Uterus (tissue), 4 donors: ENCODE data around the gene C16orf74. TPM values are rescaled to one million over a fixed set of nuclear protein-coding genes. Genes with fewer than 3 reads are reported as not detected.

Source experiments
- DNase-seq, 2 donors: peaks; one replicate each; pipeline ENCODE4 v3.0.0-alpha.2; 2019 to 2020
- H3K27ac ChIP-seq, 2 donors: fragments of 200-600 bp; sonication (generic); 1 replicate in 1 of 2; 2 replicates in 1 of 2; pipeline ENCODE4 v1.5.1; 2016 to 2018
- H3K27me3 ChIP-seq, 2 donors: fragments of 200-600 bp; sonication (generic); one replicate each; pipeline ENCODE4 v1.5.1; 2018 to 2019; ENCODE audit warnings: control low read depth in 1 of 2
- H3K36me3 ChIP-seq, 2 donors: fragments of 200-600 bp; sonication (generic); one replicate each; pipeline ENCODE4 v1.5.1; 2019; ENCODE audit warnings: control low read depth in 1 of 2
- H3K4me1 ChIP-seq, 2 donors: fragments of 200-600 bp; sonication (generic); one replicate each; pipeline ENCODE4 v1.5.1; 2018 to 2019; ENCODE audit warnings: control low read depth in 1 of 2
- H3K4me3 ChIP-seq, 2 donors: fragments of 200-600 bp; sonication (generic); 1 replicate in 1 of 2; 2 replicates in 1 of 2; pipeline ENCODE4 v1.5.1; 2018 to 2019; ENCODE audit warnings: mild to moderate bottlenecking in 1 of 2
- H3K9me3 ChIP-seq, 2 donors: fragments of 200-600 bp; sonication (generic); one replicate each; pipeline ENCODE4 v1.5.1; 2019; ENCODE audit warnings: control low read depth in 1 of 2
- CTCF ChIP-seq, 4 experiments: fragments of 200-600 bp in 2 of 4; fragments of 450-650 bp in 2 of 4; sonication (generic) in 2 of 4; IDR thresholded peaks; one replicate each; pipeline ENCODE4 v1.5.1; 2016 to 2019; ENCODE audit warnings: antibody characterized with exemption in 4 of 4, mild to moderate bottlenecking in 2 of 4, moderate library complexity in 1 of 4
- POLR2A ChIP-seq, 2 donors: fragments of 450-650 bp; IDR thresholded peaks; one replicate each; pipeline ENCODE4 v1.6.1; 2016; ENCODE audit warnings: antibody characterized with exemption in 2 of 2, mild to moderate bottlenecking in 1 of 2, moderate library complexity in 1 of 2
- intact Hi-C: fragments of 100-400 bp; cut with DNase I; formaldehyde crosslinking; loops from one replicate; pipeline ENCODE4 v1.15.1; 2023; ENCODE audit warnings: low total_unique reads
- total RNA-seq, 4 donors: library from RNA; depleted of rRNA in 3 of 4; stranded (reverse); fragments of >200 nt in 3 of 4; gene quantifications; one replicate each; pipeline versions ENCODE4 v1.1.0 to v1.2.4, GENCODE V29; 2014 to 2023
- donor health status: DM: yes; HTN: yes; CAD: no.

C16orf74 gene
- total RNA-seq, 4 donors from 2014 or later, result 2.5 to 6.4 TPM; not detected in 2

- Histone ChIP-seq H3K27ac (no peak overlapping the region), H3K36me3 (no peaks in the 10 kb centered on the region), H3K9me3 (no peaks in the 10 kb centered on the region), H3K4me1 (no peaks in the 10 kb centered on the region), H3K4me3 (no peak overlapping the region), H3K27me3 (no peaks in the 10 kb centered on the region)
- intact Hi-C loops, result no loop called here
- TF ChIP-seq POLR2A (IDR thresholded peaks at IDR 0.05) (no peak), CTCF (IDR thresholded peaks at IDR 0.05) (no peak)
- DNase-seq, result no peak
Measured at GRCh38 chr16:85789773-85790172, 38.9 kb upstream of the C16orf74 start.

GRCh38 chr16:85788819-85789218, 37.9 kb upstream of the C16orf74 start:
- intact Hi-C loops, result no loop called here

GRCh38 chr16:85785927-85786326, 35.0 kb upstream of the C16orf74 start:
- Histone ChIP-seq H3K27ac (no peak overlapping the region), H3K9me3 (no peaks in the 10 kb centered on the region), H3K4me1 (no peaks in the 10 kb centered on the region), H3K27me3 (no peaks in the 10 kb centered on the region), H3K36me3 (no peaks in the 10 kb centered on the region), H3K4me3 (no peak overlapping the region)
- no peak for TF ChIP-seq CTCF (IDR thresholded peaks at IDR 0.05)
- TF ChIP-seq POLR2A (IDR thresholded peaks at IDR 0.05), result no peak
- DNase-seq, result no peak
- intact Hi-C loops, result no loop called here

More at GRCh38 chr16:85788819-85789218, 37.9 kb upstream of the C16orf74 start:
- DNase-seq, result no peak
- no peaks in the 10 kb centered on the region for H3K36me3 ChIP-seq
- TF ChIP-seq CTCF (IDR thresholded peaks at IDR 0.05), result no peak
- no peak for TF ChIP-seq POLR2A (IDR thresholded peaks at IDR 0.05)
- H3K4me1 ChIP-seq, result no peaks in the 10 kb centered on the region
- H3K27ac ChIP-seq, result no peak overlapping the region
- no peak overlapping the region for H3K4me3 ChIP-seq
- H3K27me3 ChIP-seq, result no peaks in the 10 kb centered on the region
- no peaks in the 10 kb centered on the region for H3K9me3 ChIP-seq

- DNase-seq, result no peak
- no peak overlapping the region for H3K27ac ChIP-seq
- intact Hi-C loops, result no loop called here
- H3K36me3 ChIP-seq, result no peaks in the 10 kb centered on the region
- no peak for TF ChIP-seq CTCF (IDR thresholded peaks at IDR 0.05)
- no peak for TF ChIP-seq POLR2A (IDR thresholded peaks at IDR 0.05)
- H3K9me3 ChIP-seq, result no peaks in the 10 kb centered on the region
- no peaks in the 10 kb centered on the region for H3K27me3 ChIP-seq
- H3K4me3 ChIP-seq, result no peak overlapping the region
- no peaks in the 10 kb centered on the region for H3K4me1 ChIP-seq
Measured at GRCh38 chr16:85784813-85785212, 33.9 kb upstream of the C16orf74 start.

- no peak overlapping the region for H3K4me3 ChIP-seq
- H3K4me1 ChIP-seq, result no peaks in the 10 kb centered on the region
- H3K27ac ChIP-seq, result no peak overlapping the region
- H3K9me3 ChIP-seq, result no peaks in the 10 kb centered on the region
- intact Hi-C loops, result no loop called here
- no peaks in the 10 kb centered on the region for H3K36me3 ChIP-seq
- no peak for DNase-seq
- TF ChIP-seq CTCF (IDR thresholded peaks at IDR 0.05), result no peak
- TF ChIP-seq POLR2A (IDR thresholded peaks at IDR 0.05), result no peak
- no peaks in the 10 kb centered on the region for H3K27me3 ChIP-seq
Measured at GRCh38 chr16:85783441-85783840, 32.5 kb upstream of the C16orf74 start.
